CD4-positive, CD25-positive, alpha-beta regulatory T cell (primary cell): ENCODE measurements around the gene ATP8A2. TPM values are rescaled to one million over a fixed set of nuclear protein-coding genes. Genes with fewer than 3 reads are reported as not detected.

Source experiments
- ATAC-seq, 2 donors: fragments of 150-1000 bp; cut with Tn5 transposase; one replicate each; pipeline ENCODE4 v1.10.0; 2021; ENCODE audit warnings: low read depth in 2 of 2, moderate number of reproducible peaks in 2 of 2, moderate library complexity in 1 of 2
- DNase-seq, 3 donors: peaks; one replicate each; pipeline versions ENCODE4 v3.0.0 to v3.0.0-alpha.2; 2012 to 2022; ENCODE audit warnings: mixed read lengths in 1 of 3
- H3K27ac ChIP-seq: one replicate; pipeline ENCODE4 v1.7.0; 2013; ENCODE audit warnings: mild to moderate bottlenecking, low read length; ENCODE audit not compliant: insufficient read depth, poor library complexity, severe bottlenecking
- H3K27me3 ChIP-seq: one replicate; pipeline ENCODE4 v1.7.0; 2013; ENCODE audit warnings: low read length; ENCODE audit not compliant: control insufficient read depth, insufficient read depth
- H3K36me3 ChIP-seq: one replicate; pipeline ENCODE4 v1.7.0; 2013; ENCODE audit warnings: mild to moderate bottlenecking, low read length, moderate library complexity; ENCODE audit not compliant: control insufficient read depth, insufficient read depth
- H3K4me1 ChIP-seq: 2 replicates; pipeline ENCODE4 v1.7.0; 2013; ENCODE audit warnings: mild to moderate bottlenecking, low read length; ENCODE audit not compliant: insufficient read depth, control insufficient read depth, poor library complexity, severe bottlenecking
- H3K4me3 ChIP-seq: one replicate; pipeline ENCODE4 v1.7.0; 2013; ENCODE audit warnings: low read depth, mild to moderate bottlenecking, low read length, moderate library complexity
- H3K9me3 ChIP-seq, 2 experiments: 1 replicate in 1 of 2; 2 replicates in 1 of 2; pipeline ENCODE4 v1.7.0; 2013; ENCODE audit warnings: low read length in 2 of 2, mild to moderate bottlenecking in 1 of 2, moderate library complexity in 1 of 2; ENCODE audit not compliant: control insufficient read depth in 2 of 2
- H3K27ac Mint-ChIP-seq, 3 donors: one replicate each; pipeline ENCODE4 v1.8.0; 2020 to 2022; ENCODE audit warnings: mild to moderate bottlenecking in 3 of 3, mixed read lengths in 3 of 3, moderate library complexity in 2 of 3
- H3K27me3 Mint-ChIP-seq: one replicate; pipeline ENCODE4 v1.8.0; 2022; ENCODE audit warnings: mild to moderate bottlenecking, mixed read lengths
- H3K36me3 Mint-ChIP-seq: one replicate; pipeline ENCODE4 v1.8.0; 2020; ENCODE audit warnings: mixed read lengths
- H3K4me1 Mint-ChIP-seq, 4 donors: one replicate each; pipeline ENCODE4 v1.8.0; 2020 to 2022; ENCODE audit warnings: mixed read lengths in 4 of 4, mild to moderate bottlenecking in 1 of 4
- H3K4me3 Mint-ChIP-seq, 4 donors: one replicate each; pipeline ENCODE4 v1.8.0; 2020 to 2022; ENCODE audit warnings: mild to moderate bottlenecking in 4 of 4, mixed read lengths in 4 of 4, moderate library complexity in 3 of 4
- H3K9me3 Mint-ChIP-seq, 7 donors: one replicate each; pipeline ENCODE4 v1.8.0; 2020 to 2022; ENCODE audit warnings: mixed read lengths in 7 of 7, mild to moderate bottlenecking in 3 of 7, moderate library complexity in 2 of 7
- polyA plus RNA-seq, 4 donors: library from polyadenylated mRNA; unstranded; fragments of 300-500 nt; fragmentation: Illumina TruSeq; gene quantifications; one replicate each; pipeline ENCODE4 v1.2.3, GENCODE V29; 2021
- total RNA-seq: library from RNA; stranded (reverse); gene quantifications from one replicate; pipeline ENCODE4 v1.2.3, GENCODE V29; 2022

ATP8A2 gene
- total and polyA plus RNA-seq, 5 donors from 2014 or later, result 0.29 to 0.68 (median 0.55) TPM

DNA sequence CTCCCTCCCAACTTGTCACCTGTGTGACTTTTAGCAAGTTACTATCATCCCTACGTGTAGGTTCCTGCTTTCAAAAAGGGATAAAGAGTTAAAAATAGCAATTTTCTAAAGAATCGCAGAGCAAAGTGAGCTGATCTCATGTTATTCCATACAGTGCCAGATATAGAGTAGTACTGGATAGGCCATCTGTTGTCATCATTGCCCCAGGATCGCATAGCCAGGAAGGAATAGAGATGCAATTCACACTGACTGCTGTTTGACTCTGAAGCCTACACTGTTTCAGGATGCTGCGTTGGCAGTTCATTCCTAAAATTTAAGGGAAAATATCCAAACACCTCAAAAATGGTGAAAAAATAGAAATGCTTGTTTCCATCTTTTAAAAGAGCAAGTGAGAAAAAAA lies 541.2 kb downstream of the ATP8A2 start:
- DNase-seq (no peak), ATAC-seq (no peak)
- H3K4me3 ChIP-seq, result no peak overlapping the region
- H3K27ac Mint-ChIP-seq, result no peak overlapping the region
- H3K27ac ChIP-seq, result no peak overlapping the region
- H3K36me3 ChIP-seq, result no peaks in the 10 kb centered on the region
- peaks cover 11% of the 10 kb centered on the region for H3K27me3 Mint-ChIP-seq
- no peaks in the 10 kb centered on the region for H3K27me3 ChIP-seq
- no peaks in the 10 kb centered on the region for H3K36me3 Mint-ChIP-seq
- H3K9me3 ChIP-seq, result no peaks in the 10 kb centered on the region
- H3K4me1 ChIP-seq, result no peaks in the 10 kb centered on the region
- H3K9me3 Mint-ChIP-seq, result no peaks in the 10 kb centered on the region
- H3K4me1 Mint-ChIP-seq, result no peaks in the 10 kb centered on the region
- H3K4me3 Mint-ChIP-seq, result no peak overlapping the region

DNA sequence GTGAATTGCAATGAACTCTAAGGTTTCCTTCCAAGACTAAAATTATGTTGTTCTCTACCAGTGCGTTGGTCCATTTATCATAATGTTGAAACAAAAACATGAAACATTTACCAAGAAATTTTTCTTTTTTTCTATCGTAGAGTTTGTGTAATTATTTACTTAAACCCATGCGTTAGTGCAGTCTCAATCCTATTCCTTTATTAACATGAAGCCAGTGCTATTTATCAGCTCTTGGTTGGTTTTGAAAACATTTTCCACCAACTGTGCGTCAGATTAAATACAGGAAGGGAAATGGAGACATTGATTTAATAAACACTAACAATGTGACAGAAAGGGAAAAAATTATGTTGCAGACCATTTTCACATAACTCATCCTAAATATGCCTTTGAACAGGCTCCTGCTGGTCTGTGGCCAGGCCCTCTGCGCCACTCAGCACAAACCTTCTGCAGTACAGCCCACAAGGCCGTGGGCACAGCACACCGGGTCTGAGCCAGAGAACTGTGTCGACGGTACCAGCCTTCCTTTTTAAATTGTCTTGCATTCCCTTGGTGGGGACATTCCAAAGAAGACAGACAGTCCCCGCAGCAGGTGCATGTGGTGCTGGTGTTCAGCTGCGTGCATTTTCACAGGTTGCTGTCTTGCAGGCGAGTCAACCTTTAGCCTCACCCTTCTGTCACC lies 544.2 kb downstream of the ATP8A2 start:
- Mint-ChIP-seq H3K4me1 (peaks cover 0 to 3% (median 0%) of the 10 kb centered on the region in 4 donors), H3K36me3 (no peaks in the 10 kb centered on the region)
- no peak for ATAC-seq

DNA sequence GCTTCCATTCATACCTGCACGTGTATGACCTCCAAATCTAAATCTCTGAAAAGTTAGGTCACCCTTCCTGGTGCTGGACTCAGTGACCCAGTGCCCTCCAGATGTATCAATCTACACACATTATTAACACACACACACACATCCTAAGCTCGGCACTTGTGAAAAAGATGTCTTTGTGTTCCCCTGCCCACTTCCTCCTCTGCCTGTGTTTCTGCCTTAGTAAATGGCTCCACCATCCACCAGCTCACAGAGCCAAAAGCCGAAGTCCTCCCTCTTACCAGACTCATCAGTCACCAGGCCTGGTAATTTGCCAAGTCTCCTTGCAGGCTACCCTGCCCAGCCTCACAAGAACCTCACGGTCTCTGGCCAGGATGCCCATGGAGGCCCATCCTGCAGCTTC lies 548.5 kb downstream of the ATP8A2 start:
- no peak overlapping the region for H3K4me3 ChIP-seq
- H3K27ac ChIP-seq, result no peak overlapping the region
- DNase-seq, result no peak
- peak overlapping the region in 1 of 3 donors; percentile 56 for H3K27ac Mint-ChIP-seq
- H3K4me1 ChIP-seq, result no peaks in the 10 kb centered on the region
- H3K27me3 Mint-ChIP-seq, result no peaks in the 10 kb centered on the region
- no peak for ATAC-seq
- H3K36me3 ChIP-seq, result no peaks in the 10 kb centered on the region
- H3K4me1 Mint-ChIP-seq, result peaks cover 0 to 3% (median 0%) of the 10 kb centered on the region in 4 donors
- no peaks in the 10 kb centered on the region for H3K9me3 Mint-ChIP-seq
- H3K27me3 ChIP-seq, result no peaks in the 10 kb centered on the region
- H3K36me3 Mint-ChIP-seq, result no peaks in the 10 kb centered on the region
- no peak overlapping the region for H3K4me3 Mint-ChIP-seq
- no peaks in the 10 kb centered on the region for H3K9me3 ChIP-seq

More for the DNA sequence above, 544.2 kb downstream of the ATP8A2 start:
- Mint-ChIP-seq H3K9me3 (no peaks in the 10 kb centered on the region), H3K27ac (no peak overlapping the region), H3K4me3 (no peak overlapping the region), H3K27me3 (peaks cover 11% of the 10 kb centered on the region)
- Histone ChIP-seq H3K27me3 (no peaks in the 10 kb centered on the region), H3K9me3 (no peaks in the 10 kb centered on the region), H3K36me3 (no peaks in the 10 kb centered on the region), H3K4me1 (no peaks in the 10 kb centered on the region), H3K4me3 (no peak overlapping the region), H3K27ac (no peak overlapping the region)
- no peak for DNase-seq

DNA sequence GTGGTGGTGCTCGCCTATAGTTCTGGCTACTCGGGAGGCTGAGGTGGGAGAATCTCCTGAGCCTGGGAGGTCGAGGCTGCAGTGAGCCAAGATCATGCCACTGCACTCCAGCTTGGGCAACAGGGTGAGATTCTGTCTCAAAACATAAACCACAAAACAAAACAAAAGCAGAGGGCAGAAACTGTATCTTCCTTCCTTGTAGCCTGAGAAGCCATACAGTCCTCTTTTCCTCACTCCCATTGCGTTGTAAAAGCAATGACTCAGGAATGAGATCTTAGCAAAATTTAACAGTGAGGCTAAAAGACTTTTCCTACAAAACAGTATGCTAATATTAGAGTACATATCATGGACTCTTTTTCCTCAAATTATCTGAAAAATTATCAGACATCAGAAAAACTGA lies 549.2 kb downstream of the ATP8A2 start:
- no peak for DNase-seq
- ATAC-seq, result no peak
- Mint-ChIP-seq H3K4me1 (peaks cover 0 to 3% (median 0%) of the 10 kb centered on the region in 4 donors), H3K27ac (no peak overlapping the region), H3K27me3 (peaks cover under 1% of the 10 kb centered on the region), H3K9me3 (no peaks in the 10 kb centered on the region), H3K4me3 (no peak overlapping the region), H3K36me3 (no peaks in the 10 kb centered on the region)
- H3K9me3 ChIP-seq, result no peaks in the 10 kb centered on the region
- no peaks in the 10 kb centered on the region for H3K36me3 ChIP-seq
- H3K4me1 ChIP-seq, result no peaks in the 10 kb centered on the region
- H3K27me3 ChIP-seq, result no peaks in the 10 kb centered on the region
- H3K27ac ChIP-seq, result no peak overlapping the region
- H3K4me3 ChIP-seq, result no peak overlapping the region

DNA sequence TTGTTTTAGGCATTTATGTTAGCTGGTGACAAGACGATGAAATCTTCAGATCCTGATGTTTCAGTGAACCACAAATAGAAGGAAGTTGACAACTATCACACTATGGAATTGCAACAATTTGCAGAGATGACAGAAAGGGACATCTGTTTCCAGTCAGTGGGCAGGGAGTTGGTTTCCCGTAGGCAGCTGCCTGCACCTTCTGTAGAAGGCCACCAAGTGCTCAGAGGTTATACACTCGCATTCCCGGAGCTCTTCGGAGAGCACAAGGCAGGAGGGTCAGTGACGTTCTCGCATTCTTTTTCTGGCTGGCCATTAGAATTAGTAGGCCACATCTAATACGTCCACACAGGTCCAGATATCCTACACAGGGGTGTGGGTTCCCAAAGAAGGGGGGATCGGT lies 550.6 kb downstream of the ATP8A2 start:
- Mint-ChIP-seq H3K4me1 (peaks cover 0 to 3% (median 0%) of the 10 kb centered on the region in 4 donors), H3K4me3 (no peak overlapping the region), H3K9me3 (no peaks in the 10 kb centered on the region), H3K36me3 (no peaks in the 10 kb centered on the region), H3K27me3 (peaks cover 5% of the 10 kb centered on the region), H3K27ac (no peak overlapping the region)
- DNase-seq, result no peak
- no peak for ATAC-seq
- no peaks in the 10 kb centered on the region for H3K4me1 ChIP-seq
- H3K4me3 ChIP-seq, result no peak overlapping the region
- H3K27me3 ChIP-seq, result no peaks in the 10 kb centered on the region
- no peak overlapping the region for H3K27ac ChIP-seq
- H3K36me3 ChIP-seq, result no peaks in the 10 kb centered on the region
- H3K9me3 ChIP-seq, result no peaks in the 10 kb centered on the region

DNA sequence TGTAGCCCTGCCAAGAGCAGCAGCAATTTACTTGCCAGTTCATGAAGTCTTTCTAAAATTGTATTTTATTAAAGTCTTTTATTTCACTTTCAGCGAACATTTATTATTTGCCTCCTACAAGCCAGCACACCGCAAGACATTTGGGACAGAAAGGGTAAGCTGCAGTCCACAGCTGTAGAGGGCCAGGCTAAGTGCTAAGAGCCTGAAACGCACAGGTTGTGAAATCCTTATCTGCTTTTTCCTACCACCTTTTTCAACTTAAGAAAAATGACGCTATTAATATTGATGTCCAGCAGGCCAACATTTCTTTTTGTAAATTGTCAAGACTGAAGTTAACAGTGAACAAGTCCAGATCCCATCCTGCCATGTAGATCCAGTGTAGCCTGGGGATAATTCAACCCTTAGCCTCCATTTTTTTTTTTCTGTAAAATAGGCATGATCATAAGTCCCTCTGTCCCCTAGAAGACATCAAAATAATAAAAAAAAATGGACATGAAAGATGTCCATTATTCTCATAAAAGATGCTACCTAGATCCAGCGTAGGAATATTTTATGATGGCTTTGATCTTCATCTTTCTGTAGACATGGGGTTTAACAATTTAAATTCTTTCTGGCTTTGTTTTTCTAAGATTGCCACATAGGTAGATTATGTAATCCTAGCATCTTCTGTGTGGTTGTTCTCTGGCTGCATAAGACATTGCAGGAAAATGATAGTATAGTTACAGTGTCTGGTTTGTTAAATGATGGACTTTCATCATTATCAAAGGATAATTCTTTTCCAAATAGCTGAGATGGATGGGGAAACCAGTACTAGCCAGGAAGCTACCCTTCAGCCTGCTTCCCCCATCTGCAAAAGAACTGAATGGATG lies 551.7 kb downstream of the ATP8A2 start:
- Histone ChIP-seq H3K4me3 (no peak overlapping the region), H3K36me3 (no peaks in the 10 kb centered on the region), H3K4me1 (no peaks in the 10 kb centered on the region), H3K27me3 (no peaks in the 10 kb centered on the region), H3K27ac (no peak overlapping the region), H3K9me3 (no peaks in the 10 kb centered on the region)
- no peaks in the 10 kb centered on the region for H3K9me3 Mint-ChIP-seq
- peaks cover 11% of the 10 kb centered on the region for H3K27me3 Mint-ChIP-seq
- ATAC-seq, result no peak
- peaks cover 0 to 3% (median 0%) of the 10 kb centered on the region in 4 donors for H3K4me1 Mint-ChIP-seq
- peak overlapping the region in 1 of 3 donors; percentile 24 for H3K27ac Mint-ChIP-seq
- DNase-seq, result no peak
- H3K4me3 Mint-ChIP-seq, result no peak overlapping the region
- no peaks in the 10 kb centered on the region for H3K36me3 Mint-ChIP-seq

DNA sequence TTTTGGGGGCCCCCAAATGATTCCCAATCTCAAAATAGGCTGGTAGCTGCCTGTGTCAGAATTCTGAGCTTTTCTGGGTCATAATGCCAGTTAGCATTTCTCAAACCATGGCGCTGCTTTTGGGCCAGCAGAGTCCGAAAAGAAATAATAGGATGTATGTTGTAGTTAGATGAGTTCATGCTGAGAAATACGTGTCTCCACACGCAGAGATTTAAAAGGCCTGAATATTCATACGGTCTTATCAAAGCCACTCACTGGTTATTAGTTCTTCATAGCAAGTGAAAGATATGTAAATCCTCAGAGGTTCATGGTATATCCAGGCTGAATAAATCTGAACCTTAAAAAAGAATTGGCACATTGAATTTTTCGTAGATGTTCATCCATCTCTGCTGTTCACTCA lies 555.6 kb downstream of the ATP8A2 start:
- DNase-seq (no peak), ATAC-seq (no peak)
- Histone ChIP-seq H3K27me3 (no peaks in the 10 kb centered on the region), H3K9me3 (no peaks in the 10 kb centered on the region), H3K4me3 (no peak overlapping the region), H3K27ac (no peak overlapping the region), H3K4me1 (no peaks in the 10 kb centered on the region), H3K36me3 (no peaks in the 10 kb centered on the region)
- no peak overlapping the region for H3K4me3 Mint-ChIP-seq
- H3K36me3 Mint-ChIP-seq, result peaks cover 5% of the 10 kb centered on the region
- H3K27ac Mint-ChIP-seq, result no peak overlapping the region
- H3K9me3 Mint-ChIP-seq, result peaks cover 0 to 2% (median 0%) of the 10 kb centered on the region in 7 donors
- no peaks in the 10 kb centered on the region for H3K4me1 Mint-ChIP-seq
- H3K27me3 Mint-ChIP-seq, result peaks cover 11% of the 10 kb centered on the region
